Smooth muscle cell (in vitro differentiated cells): ENCODE measurements around the gene TRAPPC3. TPM values are rescaled to one million over a fixed set of nuclear protein-coding genes. Genes with fewer than 3 reads are reported as not detected.

Experiments
- DNase-seq: peaks from one replicate; lab custom pipeline; 2025; ENCODE audit not compliant: unreplicated experiment; lab: John Stamatoyannopoulos, UW
- H2AFZ ChIP-seq: fragments of 200-600 bp; sonication (generic); 2 replicates; pipeline ENCODE4 v1.6.0; 2016; ENCODE audit warnings: antibody characterized with exemption, low read depth, mild to moderate bottlenecking
- H3F3A ChIP-seq: fragments of 200-600 bp; sonication (generic); 2 replicates; pipeline ENCODE4 v1.6.0; 2017; ENCODE audit warnings: antibody characterized with exemption, low read depth
- H3K27ac ChIP-seq: fragments of 200-600 bp; sonication (generic); 2 replicates; pipeline ENCODE4 v1.5.1; 2016; ENCODE audit warnings: low read depth, mild to moderate bottlenecking
- H3K27me3 ChIP-seq: fragments of 200-600 bp; sonication (generic); 2 replicates; pipeline ENCODE4 v1.6.1; 2016; ENCODE audit warnings: low read depth, mild to moderate bottlenecking
- H3K36me3 ChIP-seq: fragments of 200-600 bp; sonication (generic); 2 replicates; pipeline ENCODE4 v1.5.1; 2016; ENCODE audit warnings: low read depth
- H3K4me1 ChIP-seq: fragments of 200-600 bp; sonication (generic); 2 replicates; pipeline ENCODE4 v1.5.1; 2016; ENCODE audit warnings: low read depth
- H3K4me2 ChIP-seq: fragments of 200-600 bp; sonication (generic); 2 replicates; pipeline ENCODE4 v1.6.0; 2016; ENCODE audit warnings: mild to moderate bottlenecking
- H3K4me3 ChIP-seq: fragments of 200-600 bp; sonication (generic); 2 replicates; pipeline ENCODE4 v1.5.1; 2016; ENCODE audit warnings: mild to moderate bottlenecking
- H3K79me2 ChIP-seq: fragments of 200-600 bp; sonication (generic); 2 replicates; pipeline ENCODE4 v1.6.0; 2016; ENCODE audit warnings: low read depth, mild to moderate bottlenecking
- H3K9ac ChIP-seq: fragments of 200-600 bp; sonication (generic); 2 replicates; pipeline ENCODE4 v1.6.0; 2016; ENCODE audit warnings: low read depth
- H3K9me3 ChIP-seq: fragments of 200-600 bp; sonication (generic); replicated peaks from 2 replicates; pipeline ENCODE4 v1.5.1; 2016; ENCODE audit warnings: low read depth
- H4K20me1 ChIP-seq: fragments of 200-600 bp; sonication (generic); 2 replicates; pipeline ENCODE4 v1.6.0; 2016; ENCODE audit warnings: low read depth
- WGBS: methylation state at CpG from one replicate; pipeline ENCODE4 v1.1.7; 2016; ENCODE audit warnings: low lambda C conversion rate; 5-methylcytosine and 5-hydroxymethylcytosine counted together
- polyA plus RNA-seq: library from polyadenylated mRNA; unstranded; fragments of >200 nt; fragmentation: Nextera tagmentation; extraction: Ambion mirVana; gene quantifications from 2 replicates; pipeline ENCODE4 v1.2.1, GENCODE V29; 2016
- total RNA-seq: library from RNA; depleted of rRNA; stranded (reverse); fragments of >200 nt; gene quantifications from 2 replicates; pipeline ENCODE4 v1.2.3, GENCODE V29; 2014
- TF ChIP-seq, protein P1 (sequence below): fragments of 200-600 bp; sonication (generic); IDR thresholded peaks from 2 replicates; pipeline ENCODE4 v1.5.1; 2017; ENCODE audit warnings: borderline replicate concordance, mild to moderate bottlenecking, antibody characterized with exemption; ENCODE audit not compliant: insufficient read depth, poor library complexity, severe bottlenecking

The TRAPPC3 gene
- total and polyA plus RNA-seq, 2 experiments from 2014 or later = 67.8 to 113 TPM

DNA sequence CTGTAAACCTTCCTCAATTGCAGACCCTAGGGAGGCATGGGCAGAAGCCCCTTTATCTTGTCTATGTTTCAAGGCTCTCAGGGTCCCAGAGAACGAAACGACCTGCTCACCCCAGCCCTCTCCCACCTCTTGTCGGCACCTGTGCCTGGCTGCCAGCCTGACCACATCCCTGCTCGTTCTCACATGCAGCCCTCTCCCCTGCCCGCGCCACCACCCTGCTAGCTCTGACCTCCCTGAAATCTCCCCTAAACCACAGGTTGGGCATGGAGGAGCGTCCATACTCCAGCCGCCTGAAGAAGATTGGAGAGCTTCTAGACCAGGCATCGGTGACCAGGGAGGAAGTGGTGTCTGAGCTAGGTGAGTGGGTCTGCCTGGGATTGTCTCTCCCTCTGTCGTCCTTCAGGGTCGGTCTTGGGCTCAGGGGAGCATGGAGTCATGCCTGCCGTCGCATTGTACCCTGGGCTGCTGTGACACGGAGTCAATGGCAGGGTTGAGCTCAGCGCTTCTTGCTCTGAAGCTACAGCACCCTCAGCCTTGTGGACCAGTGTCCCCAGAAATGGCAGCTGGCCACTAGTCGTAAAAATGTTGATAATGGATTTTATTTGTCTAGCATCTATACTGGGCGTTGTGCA is 57.0 kb downstream of the TRAPPC3 start:
- Histone ChIP-seq H2AFZ (no peak overlapping the region), H3K9me3 (no peaks in the 10 kb centered on the region), H3K27me3 (no peaks in the 10 kb centered on the region), H3F3A (peaks cover 9% of the 10 kb centered on the region), H3K79me2 (peaks cover 20% of the 10 kb centered on the region), H3K4me1 (peaks cover 17% of the 10 kb centered on the region), H3K9ac (no peak overlapping the region), H3K27ac (no peak overlapping the region), H3K36me3 (no peaks in the 10 kb centered on the region), H4K20me1 (no peaks in the 10 kb centered on the region), H3K4me3 (no peak overlapping the region), H3K4me2 (no peak overlapping the region)
- 98% methylated on average over 17 of the region's 17 CpGs for WGBS
- TF ChIP-seq, protein P1, sequence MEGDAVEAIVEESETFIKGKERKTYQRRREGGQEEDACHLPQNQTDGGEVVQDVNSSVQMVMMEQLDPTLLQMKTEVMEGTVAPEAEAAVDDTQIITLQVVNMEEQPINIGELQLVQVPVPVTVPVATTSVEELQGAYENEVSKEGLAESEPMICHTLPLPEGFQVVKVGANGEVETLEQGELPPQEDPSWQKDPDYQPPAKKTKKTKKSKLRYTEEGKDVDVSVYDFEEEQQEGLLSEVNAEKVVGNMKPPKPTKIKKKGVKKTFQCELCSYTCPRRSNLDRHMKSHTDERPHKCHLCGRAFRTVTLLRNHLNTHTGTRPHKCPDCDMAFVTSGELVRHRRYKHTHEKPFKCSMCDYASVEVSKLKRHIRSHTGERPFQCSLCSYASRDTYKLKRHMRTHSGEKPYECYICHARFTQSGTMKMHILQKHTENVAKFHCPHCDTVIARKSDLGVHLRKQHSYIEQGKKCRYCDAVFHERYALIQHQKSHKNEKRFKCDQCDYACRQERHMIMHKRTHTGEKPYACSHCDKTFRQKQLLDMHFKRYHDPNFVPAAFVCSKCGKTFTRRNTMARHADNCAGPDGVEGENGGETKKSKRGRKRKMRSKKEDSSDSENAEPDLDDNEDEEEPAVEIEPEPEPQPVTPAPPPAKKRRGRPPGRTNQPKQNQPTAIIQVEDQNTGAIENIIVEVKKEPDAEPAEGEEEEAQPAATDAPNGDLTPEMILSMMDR = no peak
- DNase-seq = no peak

DNA sequence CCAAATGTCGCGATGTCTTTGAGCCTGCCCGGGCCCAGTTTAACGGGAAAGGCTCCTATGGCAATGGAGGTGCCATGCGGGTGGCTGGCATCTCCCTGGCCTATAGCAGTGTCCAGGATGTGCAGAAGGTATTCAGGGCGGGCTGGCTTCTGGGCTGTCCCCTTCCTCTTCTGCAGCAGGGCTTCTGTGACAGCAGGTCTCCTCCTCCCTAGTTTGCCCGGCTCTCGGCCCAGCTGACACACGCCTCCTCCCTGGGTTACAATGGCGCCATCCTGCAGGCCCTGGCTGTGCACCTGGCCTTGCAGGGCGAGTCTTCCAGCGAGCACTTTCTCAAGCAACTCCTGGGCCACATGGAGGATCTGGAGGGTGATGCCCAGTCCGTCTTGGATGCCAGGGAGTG is 57.6 kb downstream of the TRAPPC3 start:
- Histone ChIP-seq H3K27me3 (no peaks in the 10 kb centered on the region), H3K36me3 (no peaks in the 10 kb centered on the region), H3K79me2 (peaks cover 20% of the 10 kb centered on the region), H3K4me1 (peaks cover 17% of the 10 kb centered on the region), H2AFZ (no peak overlapping the region), H3K27ac (no peak overlapping the region), H3F3A (peaks cover 5% of the 10 kb centered on the region), H3K4me3 (no peak overlapping the region), H4K20me1 (no peaks in the 10 kb centered on the region), H3K9ac (no peak overlapping the region), H3K9me3 (no peaks in the 10 kb centered on the region), H3K4me2 (no peak overlapping the region)
- WGBS = 98% methylated on average over 13 of the region's 13 CpGs
- no peak for DNase-seq
- TF ChIP-seq, protein P1 = no peak

DNA sequence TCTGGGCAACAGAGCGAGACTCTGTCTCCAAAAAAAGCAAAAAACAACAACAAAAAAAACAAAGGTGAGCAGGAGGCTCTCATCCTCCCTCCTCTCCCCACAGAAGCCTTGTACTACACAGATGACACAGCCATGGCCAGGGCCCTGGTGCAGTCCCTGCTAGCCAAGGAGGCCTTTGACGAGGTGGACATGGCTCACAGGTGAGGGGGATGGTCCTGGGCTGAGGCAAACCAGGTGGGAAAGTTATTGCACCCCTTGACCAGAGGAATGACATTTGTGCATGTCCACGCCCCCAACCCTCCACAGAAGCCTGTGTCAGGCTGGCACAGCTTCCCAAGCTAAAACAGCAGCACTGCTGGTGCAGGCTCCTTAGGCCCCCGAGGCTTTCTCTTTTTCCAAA is 58.1 kb downstream of the TRAPPC3 start:
- H3K27ac ChIP-seq = no peak overlapping the region
- no peak overlapping the region for H2AFZ ChIP-seq
- DNase-seq = no peak
- no peaks in the 10 kb centered on the region for H4K20me1 ChIP-seq
- no peaks in the 10 kb centered on the region for H3K9me3 ChIP-seq
- no peak overlapping the region for H3K9ac ChIP-seq
- H3K4me1 ChIP-seq = peaks cover 17% of the 10 kb centered on the region
- 91% methylated on average over 3 of the region's 4 CpGs for WGBS
- no peak overlapping the region for H3K4me3 ChIP-seq
- no peak overlapping the region for H3K4me2 ChIP-seq
- peaks cover 20% of the 10 kb centered on the region for H3K79me2 ChIP-seq
- TF ChIP-seq, protein P1 = no peak
- H3F3A ChIP-seq = peaks cover 5% of the 10 kb centered on the region
- no peaks in the 10 kb centered on the region for H3K36me3 ChIP-seq
- H3K27me3 ChIP-seq = no peaks in the 10 kb centered on the region
